Fibroblast of skin of abdomen (primary cell): ENCODE results near the gene TOR1AIP2. TPM values are rescaled to one million over a fixed set of nuclear protein-coding genes. Genes with fewer than 3 reads are reported as not detected.

Source experiments
- DNase-seq: peaks from one replicate; pipeline ENCODE4 v3.0.0-alpha.2; 2013
- polyA plus RNA-seq, 2 experiments: library from polyadenylated mRNA; unstranded; fragments of 120-200 nt; gene quantifications; one replicate each; pipeline ENCODE4 v1.2.1, GENCODE V29; 2013; ENCODE audit not compliant: insufficient read length in 2 of 2

TOR1AIP2 gene
- 34.7 TPM for polyA plus RNA-seq (2013, experiment 1 of 2; ENCODE audit: insufficient read length)
- 31.8 TPM for polyA plus RNA-seq (2013, experiment 2 of 2; ENCODE audit: insufficient read length)

DNA sequence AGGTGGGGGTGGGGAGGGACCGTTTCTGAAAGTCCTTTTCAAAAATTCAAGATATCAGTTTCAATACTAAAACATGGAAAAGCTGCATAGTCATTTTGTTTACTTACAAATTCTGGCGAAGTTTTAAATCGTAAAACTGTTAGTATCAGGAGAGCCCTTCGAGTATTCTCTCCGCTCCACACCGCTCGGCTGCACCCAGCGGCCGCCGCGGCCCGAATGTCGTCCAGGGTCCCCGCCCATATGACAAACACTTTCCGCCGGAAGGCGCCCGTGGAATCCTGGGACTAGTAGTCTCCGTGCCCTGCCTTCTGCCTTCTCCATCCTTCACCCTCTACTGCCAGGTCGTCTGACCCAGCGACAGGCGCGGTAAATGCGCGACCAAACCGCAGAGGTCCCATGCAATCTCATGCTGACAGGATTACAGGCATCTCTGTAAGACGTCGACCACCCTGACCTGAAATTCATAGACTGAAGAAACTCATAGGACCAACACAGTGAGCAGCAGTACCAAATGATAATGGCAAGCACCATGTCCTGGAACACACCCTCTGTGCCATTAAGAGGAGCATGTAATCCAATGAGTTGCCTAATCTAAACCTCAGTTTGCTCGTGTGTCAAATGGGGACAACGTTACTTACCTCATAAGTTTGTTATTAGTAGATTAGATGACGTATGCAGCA is at the start of gene TOR1AIP2:
TOR1AIP2 (minus strand) TSS at position 218 of the 680 bp plus-strand sequence. CDS start 25,138 bp downstream, outside the sequence.
- peak; percentile 78 for DNase-seq

DNA sequence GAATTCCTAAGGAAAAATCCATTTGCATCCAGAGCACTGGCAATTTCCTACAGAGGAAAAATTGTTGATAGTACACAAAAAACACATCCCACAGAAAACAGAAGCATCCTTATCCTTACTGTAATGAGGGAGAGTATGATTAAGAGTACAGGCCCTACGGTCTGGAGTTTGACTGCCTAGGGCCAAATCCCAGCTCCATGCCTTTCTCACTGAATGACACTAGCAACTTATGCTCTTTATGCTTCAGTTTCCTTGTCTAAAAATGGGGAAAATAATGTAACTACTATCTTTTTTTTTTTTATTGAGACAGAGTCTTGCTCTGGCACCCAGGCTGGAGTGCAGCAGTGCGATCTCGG is 49.2 kb upstream of the TOR1AIP2 start:
- DNase-seq, result no peak

DNA sequence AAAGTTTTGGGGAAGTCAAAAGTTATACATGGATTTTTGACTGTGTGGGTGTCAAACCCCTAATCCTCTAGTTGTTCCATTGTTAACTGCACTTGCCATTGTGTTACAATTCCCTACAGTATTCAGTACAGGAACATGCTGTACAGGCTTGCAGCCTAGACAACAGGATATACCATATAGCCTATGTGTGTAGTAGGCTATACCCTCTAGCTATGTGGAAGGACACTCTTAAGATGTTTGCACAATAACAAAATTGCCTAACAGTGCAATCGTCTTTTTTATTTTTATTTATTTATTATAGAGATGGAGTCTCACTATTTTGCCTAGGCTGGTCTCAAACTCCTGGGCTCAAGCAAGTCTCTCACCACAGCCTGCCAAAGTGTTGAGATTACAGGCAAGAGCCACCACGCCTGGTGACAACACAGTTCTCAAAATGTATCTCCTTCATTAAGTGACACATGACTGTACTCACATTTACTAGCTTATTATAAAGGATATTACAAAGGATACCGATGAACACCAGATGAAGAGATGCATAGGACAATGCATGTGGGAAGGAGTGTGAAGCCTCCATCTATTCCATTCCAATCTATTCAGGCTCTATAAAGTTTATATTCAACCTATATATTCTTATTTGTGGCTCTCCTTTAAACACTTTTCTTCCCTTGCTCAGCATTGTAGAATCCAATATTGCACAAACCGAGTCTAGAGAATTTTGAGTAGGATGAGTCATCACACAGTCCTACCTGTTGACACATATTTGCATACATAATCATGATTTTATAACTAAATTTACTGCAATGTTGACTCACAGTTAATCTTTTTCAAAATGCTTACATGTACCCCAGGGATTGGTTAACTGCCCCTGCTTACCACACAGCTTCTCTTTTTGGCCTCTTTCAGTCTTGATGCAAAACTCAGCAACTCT is 48.6 kb upstream of the TOR1AIP2 start:
- DNase-seq, result peak; percentile 87

DNA sequence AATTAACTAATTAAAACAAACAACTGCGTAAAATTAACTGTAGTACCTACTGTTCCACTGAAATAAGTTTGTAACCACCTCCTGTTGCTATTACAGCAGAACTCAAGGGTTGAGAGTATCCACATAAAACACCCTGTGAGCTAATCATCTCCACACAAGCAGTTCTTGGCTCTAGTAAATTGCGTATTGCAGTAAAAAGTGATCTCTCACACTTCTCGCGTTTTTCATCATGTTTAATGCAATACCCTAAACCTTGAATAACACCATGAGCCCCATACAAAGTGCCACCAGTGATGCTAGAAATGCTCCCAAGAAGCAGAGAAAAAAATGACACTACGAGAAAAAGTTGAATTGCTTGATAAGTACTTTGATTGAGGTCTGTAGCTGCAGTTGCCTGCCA is 47.7 kb upstream of the TOR1AIP2 start:
- DNase-seq, result no peak

DNA sequence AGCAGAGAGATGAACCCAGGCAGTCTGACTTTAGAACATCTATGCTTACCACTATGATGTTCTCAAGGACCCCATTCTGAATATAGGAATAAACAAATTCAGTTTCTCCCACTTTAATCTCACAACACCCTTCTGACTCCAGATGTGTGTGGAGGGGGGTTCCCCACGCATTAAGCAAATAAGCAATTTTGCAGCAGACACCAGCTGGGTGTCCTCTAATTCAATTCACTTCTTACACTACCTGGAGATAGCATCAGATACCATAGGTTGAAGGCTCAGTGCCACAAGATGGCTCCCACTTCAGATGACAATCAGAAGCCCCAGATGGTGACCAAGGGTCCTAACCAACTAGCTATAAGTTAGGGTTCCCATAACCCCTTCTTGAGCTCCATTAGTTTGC is 46.7 kb upstream of the TOR1AIP2 start:
- no peak for DNase-seq

DNA sequence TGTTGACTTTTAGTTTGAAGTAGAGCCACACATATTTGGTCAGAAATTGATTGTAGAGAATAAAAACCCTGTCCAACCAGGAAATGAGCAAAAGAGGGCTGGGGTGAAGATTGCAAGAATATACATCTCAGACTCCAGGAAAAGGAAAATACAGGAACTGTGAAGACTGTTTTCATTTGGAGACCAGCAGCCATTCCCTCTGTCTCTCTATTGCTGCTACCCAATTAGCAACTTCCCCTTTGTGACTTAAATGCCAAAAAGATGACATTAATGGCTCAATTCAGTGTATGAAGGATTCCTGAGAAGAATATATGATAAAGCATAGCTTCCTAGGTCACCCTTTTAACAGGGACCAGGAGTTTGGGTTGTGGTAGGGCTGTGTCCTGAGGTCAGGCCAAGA is 45.4 kb upstream of the TOR1AIP2 start:
- DNase-seq, result no peak

DNA sequence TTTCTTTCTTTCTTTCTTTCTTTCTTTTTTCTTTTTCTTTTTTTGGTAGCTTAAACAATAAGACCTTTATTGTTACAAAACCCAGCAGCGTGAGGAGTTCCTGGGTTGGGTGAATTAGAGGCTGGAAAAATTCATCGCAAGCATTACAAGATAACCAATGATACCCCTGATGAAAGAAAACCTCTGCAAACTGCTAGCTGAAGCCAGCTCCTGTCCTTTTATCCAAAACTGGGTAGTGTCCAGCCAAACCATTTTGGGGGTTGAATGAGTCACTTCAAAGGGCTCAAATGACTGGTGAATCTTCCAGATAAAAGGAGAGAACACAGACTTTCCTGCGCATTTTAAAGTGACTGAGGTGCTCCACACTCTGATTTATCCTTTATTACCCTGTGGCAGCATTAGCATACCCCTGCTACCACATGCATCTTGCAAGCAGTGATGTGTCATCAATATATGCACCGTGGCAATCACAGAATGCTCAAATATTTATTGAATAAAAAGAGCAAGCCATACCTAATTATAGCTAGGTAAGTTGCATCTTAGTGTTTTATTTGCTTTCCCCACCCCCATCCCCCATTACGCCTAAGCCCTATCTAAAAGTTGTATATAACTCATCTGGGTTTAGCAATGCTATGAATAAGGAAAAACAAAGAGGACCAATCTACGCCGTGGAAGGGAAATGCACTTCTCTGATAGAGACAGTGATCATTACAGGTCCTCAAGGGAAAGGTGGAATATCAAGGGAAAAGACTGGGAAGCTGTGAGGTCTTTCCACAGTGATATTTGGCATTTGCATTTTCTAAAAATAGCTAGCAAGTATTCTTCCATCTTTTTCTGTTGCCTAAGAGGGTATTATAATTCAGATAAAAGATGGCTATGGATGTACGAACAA is 44.6 kb upstream of the TOR1AIP2 start:
- DNase-seq, result peak; percentile 13

DNA sequence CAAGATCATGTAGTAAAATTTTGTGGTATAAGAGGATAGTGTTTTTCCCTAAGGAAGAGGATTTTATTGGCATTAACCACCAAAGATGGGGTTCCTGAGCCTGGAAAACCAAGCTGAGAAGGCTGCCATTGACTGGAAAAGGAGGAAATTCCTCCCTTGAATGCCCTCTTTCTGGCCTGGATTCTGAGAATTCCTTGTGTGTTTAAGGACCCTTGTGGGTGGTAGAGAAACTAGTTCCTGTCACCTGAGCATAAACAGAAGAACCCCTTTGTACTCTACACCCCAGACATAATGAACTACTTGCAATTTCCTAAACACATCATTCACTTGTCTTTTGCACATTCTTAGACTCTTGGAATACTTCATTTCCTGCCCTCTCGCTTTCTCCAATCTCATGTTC is 43.9 kb upstream of the TOR1AIP2 start:
- no peak for DNase-seq

DNA sequence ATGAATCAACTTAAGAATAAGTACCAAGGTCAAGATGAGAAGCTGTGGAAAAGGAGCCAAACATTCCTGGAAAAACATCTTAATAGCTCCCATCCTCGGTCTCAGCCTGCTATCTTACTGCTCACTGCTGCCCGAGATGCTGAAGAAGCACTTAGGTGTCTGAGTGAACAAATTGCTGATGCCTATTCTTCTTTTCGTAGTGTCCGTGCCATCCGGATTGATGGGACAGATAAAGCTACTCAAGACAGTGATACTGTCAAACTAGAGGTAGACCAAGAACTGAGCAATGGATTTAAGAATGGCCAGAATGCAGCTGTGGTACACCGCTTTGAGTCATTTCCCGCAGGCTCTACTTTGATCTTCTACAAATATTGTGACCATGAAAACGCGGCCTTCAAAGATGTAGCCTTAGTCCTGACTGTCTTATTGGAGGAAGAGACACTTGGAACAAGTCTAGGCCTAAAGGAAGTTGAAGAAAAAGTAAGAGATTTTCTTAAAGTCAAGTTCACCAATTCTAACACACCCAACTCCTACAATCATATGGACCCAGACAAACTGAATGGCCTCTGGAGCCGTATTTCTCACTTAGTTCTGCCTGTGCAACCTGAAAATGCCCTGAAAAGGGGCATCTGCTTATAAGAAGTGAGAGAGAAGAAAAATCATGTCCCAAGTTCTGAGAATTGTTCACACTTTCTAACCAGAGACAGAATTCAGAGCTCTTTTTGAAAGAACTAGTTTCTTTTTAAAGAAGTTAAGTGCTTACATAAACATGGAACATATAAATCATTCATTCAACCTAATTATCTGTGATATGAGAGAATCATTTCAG is 40.2 kb upstream of the TOR1AIP2 start:
- DNase-seq, result no peak

DNA sequence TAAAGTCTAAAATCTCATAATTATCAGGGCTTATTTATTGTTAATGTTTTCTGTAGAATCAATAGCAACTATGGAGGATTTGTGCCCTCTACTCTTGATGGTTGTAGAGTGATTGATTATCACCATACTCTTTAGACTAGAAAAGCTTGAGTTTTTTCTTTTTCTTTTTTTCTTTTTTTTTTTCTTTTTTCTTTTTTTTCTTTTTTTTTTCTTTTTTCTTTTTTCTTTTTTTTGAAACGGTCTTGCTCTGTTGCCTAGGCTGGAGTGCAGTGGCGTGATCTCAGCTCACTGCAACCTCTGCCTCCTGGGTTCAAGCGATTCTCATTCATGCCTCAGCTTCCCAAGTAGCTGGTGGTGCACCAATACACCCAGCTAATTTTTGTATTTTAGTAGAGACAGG is 34.2 kb upstream of the TOR1AIP2 start:
- no peak for DNase-seq

DNA sequence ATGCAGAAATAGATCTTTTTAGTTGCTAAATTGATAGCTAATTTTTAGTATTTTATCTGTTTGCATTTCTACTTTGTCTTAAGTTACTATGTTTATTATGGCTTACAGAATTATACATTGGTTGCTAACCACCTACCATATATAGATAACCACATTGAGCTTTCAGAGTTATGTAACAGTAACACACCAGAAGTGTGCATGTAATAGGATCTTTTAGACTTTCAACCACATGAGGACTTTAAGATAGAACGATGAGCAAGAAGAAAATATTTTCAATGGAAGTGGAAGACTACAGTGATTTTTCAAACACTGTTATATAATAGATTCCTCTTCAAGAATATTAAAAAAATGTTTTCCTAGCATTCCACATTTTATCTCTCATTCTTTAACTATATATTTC is 33.3 kb upstream of the TOR1AIP2 start:
- DNase-seq, result no peak

DNA sequence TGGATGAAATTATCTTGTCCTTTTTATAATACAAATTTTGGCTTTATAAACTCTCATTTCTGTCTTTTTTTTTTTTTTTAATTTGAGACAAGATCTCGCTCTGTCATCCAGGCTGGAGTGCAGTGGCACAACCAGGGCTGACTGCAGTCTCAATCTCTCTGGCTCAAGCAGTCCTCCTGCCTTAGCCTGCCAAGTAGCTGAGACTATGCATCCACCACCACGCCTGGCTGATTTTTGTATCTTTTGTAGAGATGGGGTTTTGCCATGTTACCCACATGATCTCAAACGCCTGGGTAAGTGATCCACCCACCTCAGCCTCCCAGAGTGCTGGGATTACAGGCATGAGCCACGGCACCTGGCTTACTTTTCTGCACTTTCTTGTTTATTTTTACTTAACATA is 12.0 kb upstream of the TOR1AIP2 start:
- DNase-seq, result no peak

DNA sequence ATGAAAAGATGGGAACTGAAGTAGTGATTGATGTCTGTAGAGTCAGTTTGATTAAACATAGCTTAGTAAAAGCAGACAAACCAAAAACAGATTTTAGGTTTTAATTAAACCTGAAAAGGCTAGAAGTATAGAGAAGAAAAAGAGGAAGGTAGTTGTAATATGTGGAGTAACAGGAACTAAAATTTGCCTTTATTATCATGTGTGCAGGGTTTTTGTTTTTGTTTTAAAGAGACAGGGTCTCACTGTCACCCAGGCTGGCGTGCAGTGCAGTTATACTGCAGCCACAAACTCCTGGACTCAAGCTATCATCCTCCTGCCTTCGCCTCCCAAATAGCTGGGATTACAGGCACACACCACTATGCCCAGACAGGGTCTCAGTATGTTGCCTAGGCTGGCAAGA is 10.5 kb upstream of the TOR1AIP2 start:
- no peak for DNase-seq

DNA sequence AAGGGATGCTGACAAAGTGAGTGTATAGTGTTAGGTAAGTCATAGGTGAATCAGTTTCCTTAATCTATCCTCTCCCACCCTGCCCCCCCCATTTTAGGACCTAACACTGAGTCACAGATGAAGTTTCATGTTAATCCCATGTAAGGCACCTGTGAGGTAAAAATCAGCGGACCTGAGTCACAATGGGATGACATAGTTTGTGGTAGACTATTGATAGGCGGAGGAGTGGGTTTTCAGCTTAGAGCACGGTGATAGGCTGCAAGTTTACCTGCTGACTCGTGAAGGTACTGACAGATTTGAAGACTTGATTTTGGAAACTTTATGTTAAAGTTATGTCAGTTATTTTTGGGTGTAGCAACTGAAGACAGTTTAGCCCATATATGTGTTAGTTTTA is 6.1 kb upstream of the TOR1AIP2 start:
- DNase-seq, result no peak

DNA sequence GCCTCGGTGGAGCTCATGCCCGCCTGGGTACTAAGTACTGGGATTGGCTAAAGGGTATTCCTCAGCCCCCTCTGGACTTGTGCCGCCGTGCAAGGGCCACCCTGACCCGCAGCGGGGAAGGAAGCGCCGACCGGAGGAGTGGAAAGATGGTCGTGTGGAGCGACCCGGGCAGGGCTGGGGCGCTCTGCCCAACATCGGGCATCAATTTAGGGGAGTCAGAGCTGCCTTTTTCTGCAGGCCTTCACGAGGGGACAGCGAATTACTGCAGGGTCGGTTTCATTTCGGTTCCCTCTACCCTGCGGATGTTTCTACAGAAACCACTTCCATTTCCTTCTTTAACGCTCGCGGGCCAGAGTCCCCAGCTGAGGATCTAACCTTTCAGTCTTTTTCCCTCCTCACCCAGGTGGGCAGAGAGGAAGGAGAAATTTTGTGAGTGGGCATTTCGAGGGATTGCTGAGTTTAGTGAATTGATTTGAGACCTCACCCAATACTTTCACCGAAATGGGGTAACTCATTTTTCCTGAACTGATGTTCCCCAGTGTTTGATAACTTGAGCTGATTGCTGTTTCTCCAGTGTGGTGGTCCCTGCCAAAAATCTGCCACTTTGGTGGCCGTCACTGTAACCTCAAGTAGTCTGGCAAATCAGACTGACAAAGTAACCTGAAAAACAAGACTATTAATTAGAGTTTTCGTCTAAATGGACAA is 5.6 kb upstream of the TOR1AIP2 start:
- no peak for DNase-seq

DNA sequence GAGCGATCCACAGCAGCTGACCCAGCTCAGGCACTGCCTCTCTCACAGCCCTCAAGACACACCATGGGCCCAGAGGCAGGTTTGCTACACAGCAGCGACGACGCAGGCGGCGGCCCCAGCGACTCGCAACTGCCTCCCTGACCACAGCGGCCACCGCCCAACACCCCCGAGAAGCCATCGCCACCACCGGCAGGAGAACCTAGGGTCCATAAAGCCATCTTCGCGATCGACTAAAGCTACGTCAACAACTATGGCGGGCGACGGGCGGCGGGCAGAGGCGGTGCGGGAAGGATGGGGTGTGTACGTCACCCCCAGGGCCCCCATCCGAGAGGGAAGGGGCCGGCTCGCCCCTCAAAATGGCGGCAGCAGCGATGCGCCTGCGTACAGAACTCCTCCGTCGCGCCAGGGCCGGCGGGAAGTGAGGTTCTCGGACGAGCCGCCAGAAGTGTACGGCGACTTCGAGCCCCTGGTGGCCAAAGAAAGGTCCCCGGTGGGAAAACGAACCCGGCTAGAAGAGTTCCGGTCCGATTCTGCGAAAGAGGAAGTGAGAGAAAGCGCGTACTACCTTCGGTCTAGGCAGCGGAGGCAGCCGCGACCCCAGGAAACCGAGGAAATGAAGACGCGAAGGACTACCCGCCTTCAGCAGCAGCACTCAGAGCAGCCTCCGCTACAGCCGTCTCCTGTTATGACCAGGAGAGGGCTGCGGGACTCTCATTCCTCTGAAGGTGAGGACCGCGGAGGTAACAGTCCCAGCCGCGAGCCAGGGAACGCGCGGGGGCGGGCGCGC is 4.8 kb upstream of the TOR1AIP2 start, which contains the start of gene TOR1AIP1:
TOR1AIP1 (plus strand) TSS at position 33 of the 787 bp plus-strand sequence; CDS start at position 251, 218 bp downstream.
- DNase-seq, result peak; percentile 99

DNA sequence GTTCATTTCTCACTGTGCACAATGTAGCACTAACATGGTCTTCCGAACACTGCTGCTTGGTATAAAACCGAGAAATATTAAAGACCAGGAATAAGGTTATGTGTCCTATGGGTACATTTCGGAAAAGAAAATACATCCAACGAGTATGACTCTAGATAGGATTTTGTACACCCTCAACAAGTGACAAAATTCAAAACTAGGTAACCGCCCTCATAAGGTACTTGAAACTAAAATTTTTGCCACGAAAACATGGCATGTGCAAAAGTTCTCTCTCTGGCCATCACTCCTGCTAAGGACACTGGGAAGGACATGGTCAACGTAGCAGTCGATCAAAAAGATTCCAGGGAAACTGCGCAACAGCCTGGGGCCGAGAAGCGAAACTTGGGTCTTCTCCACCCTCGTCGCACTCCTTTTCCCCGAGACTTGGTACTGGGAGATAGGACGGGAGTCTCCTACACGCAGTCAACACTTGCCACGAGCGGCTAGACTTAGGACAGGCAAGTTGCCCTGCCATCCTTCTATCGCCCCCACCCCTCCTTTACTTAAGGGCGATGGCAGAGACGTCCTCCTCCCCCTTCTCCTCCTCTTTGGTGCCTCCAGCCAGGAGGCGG is 4.1 kb upstream of the TOR1AIP2 start:
- peak; percentile 93 for DNase-seq

DNA sequence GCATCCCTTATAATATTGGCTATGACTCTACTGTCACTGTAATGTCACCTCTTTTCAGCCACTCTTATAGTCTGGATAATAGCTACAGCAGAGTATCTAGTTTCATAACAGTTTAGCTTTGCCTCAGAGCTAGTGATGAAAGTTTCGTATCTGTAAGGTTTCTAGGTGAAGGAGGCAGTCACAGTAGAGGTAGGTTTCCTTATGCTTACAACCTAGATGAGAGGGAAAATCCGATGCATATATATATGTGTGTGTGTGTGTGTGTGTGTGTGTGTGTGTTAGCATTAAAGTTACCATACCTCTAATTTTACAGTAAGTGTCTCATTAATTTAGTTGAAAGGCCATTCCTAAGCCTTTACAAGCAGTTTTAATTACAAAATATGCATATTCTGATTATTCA is 2.2 kb upstream of the TOR1AIP2 start:
- no peak for DNase-seq

DNA sequence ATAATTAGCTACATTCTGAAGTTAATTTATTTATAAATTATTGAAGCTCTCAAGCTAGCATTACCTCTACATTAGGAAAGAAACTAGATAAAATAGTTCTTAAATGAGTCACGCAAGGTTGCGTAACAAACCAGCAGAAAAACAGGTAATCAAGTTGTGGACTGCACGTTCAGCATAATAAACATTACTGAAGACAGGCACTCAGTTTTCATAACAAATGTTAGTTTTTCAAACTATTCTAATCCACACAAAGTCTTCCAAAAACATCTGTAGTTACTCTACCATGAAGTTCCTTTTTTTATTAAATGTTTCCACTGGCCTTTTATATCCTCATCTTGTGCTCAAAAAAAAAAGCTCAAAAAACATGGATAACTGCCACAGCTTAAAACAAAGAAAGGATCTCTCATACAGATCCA is 1.3 kb downstream of the TOR1AIP2 start:
- DNase-seq, result peak; percentile 28
